ENCODE data around the gene MOSMO.
A peak's percentile ranks its signal among the peaks of the same experiment; 100 is the strongest.
"Not testable (repeated sequence)": the region's sequence is repeated elsewhere in the genome, so short reads cannot be mapped to it uniquely, and the experiment has no call there.

MOSMO gene

GRCh38 chr16:22007509-22008214, at the start of gene MOSMO:
Gene MOSMO, plus strand, starts transcription at chr16:22008111. Its CDS starts 191 bp downstream, at chr16:22008302.
- peak; percentile 52 for DNase-seq (ENCODE audit: low read depth)

DNA sequence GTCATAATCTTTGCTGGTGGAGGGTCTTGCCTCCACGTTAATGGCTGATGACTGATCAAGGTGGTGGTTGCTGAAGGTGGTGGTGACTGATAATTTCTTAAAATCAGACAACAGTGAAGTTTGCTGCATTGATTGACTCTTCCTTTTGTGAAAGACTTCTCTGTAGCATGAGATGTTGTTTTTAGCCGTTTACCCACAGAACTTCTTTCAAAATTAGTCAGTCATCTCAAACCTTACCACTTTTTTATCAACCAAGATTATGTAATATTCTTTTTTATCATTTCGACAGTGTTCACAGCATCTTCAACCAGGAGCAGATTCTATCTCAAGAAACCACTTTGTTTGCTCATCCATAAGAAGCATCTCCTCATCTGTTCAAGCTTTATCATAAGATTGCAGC, 48.9 kb upstream of the MOSMO start:
- no peak for DNase-seq (ENCODE audit: low read depth)

GRCh38 chr16:21962475-21962874, 45.4 kb upstream of the MOSMO start:
- DNase-seq (ENCODE audit: low read depth): no peak

DNA sequence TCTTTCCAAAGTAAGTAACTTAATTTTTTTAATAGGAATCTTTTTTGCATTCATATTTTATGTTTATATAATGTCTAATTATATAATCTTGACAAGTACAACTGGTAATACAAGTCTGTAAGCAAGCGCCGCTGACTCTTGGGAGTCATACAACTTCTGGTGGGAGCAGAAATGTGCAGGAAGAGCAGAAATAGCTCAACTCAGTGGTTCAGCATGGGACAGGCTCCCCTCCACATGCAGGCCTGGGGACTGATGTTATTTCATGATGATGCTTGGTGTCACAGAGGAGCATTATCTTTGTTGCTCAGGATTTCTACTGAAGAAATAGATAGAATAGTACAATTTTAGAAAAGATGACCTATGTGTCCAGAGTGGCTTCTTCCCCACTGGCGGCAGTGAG, 44.0 kb upstream of the MOSMO start:
- DNase-seq (ENCODE audit: low read depth): no peak

DNA sequence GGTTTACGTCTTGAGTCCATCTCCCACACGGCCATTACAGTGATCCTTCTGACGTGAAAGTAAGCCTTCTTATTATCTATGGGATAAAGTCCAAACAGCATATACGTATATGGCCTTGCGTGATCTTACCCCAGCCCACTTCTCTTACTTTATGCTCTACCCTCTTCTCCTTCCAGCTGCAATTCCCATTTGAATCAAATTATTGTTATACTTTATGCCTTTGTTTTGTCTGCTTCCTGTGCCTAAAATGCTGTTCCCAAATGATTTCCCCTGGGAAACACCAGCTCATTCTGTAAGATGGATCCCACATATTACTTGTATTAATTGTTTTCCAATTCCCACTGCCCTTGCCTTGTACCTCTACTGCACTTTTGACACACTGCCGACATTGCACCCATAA, 43.6 kb upstream of the MOSMO start:
- no peak for DNase-seq (ENCODE audit: low read depth)

DNA sequence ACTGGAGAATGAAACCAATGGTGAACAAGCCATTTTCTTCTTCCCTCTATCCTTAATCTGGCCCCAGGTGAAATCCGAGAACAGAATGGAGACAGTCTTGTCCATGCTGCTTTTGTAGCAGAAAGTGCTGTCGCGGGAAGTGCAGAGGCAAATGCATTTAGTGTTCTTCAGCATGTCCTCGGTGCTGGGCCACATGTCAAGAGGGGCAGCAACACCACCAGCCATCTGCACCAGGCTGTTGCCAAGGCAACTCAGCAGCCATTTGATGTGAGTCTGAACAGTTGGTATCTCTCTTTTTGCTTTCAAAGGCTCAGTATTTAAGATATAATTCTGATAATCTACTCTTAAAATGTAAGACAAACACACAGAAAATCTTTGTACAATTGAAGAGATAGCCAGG, 36.1 kb upstream of the MOSMO start:
- DNase-seq (ENCODE audit: low read depth): no peak

GRCh38 chr16:21973945-21974344, 34.0 kb upstream of the MOSMO start:
- no peak for DNase-seq (ENCODE audit: low read depth)

DNA sequence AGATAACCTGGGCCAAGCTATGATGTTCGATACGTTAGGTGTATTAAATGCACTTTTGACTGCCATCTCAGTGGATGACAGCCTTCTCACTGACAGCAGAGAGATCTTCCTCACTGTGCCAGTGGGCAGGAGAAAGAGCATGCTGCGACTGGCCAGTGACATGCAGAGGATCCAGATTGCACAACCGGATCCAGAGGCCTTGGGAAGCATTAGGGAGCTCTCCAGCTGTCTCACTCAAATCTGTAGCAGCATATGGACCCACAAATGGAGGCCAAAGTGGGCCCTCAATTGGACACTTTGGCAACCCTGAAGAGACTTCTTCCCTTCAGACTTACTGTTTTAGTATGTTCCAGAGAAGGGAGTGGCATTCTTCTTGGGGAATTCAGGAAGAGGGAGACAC, 27.9 kb upstream of the MOSMO start:
- DNase-seq (ENCODE audit: low read depth): no peak

GRCh38 chr16:21982108-21982507, 25.8 kb upstream of the MOSMO start:
- no peak for DNase-seq (ENCODE audit: low read depth)

- DNase-seq (ENCODE audit: low read depth): no peak
Observed at GRCh38 chr16:21984062-21984461, 23.8 kb upstream of the MOSMO start.

DNA sequence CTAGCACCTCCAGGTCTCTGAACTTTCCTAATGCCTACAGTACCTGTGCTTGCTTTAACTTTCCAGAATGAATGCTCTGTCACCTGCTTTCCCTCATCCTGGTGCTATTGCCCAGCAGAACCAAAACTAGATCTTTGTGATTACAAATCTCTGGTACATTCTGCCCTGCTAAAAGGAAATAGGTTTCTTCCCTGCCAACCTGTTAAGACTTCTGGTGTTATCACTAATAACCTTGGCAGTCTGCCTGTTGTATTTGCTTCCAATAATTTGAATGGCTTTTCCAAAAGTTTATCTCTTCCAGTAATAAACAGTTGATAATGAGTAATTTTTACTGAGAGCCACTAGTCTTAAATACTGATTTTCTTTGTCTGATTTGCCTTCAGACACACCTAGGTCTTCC, 22.4 kb upstream of the MOSMO start:
- DNase-seq (ENCODE audit: low read depth): no peak

DNA sequence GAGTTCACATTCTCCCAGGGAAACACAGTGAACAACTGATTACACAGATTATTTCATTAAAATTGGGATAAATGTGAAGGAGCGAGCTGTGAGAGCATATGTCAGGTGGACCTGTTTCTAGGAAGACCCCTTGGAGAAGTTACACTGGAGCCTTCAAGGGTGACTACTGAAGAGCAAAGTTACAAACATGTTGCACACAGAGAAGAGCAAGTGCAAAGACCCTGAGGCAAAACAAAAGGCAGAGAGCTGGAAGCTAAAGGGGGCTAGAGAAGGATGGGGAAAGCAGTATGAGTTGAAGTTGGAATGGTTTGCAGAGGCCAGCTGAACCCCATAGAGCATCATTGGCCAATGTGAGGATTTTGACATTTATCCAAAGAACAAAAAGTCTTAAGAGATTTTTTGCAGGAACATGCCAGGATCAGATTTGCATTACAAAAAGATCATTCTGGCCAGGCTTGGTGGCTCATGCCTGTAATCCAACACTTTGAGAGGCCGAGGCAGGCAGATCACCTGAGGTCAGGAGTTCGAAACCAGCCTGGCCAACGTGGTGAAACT, 21.1 kb upstream of the MOSMO start:
- no peak for DNase-seq (ENCODE audit: low read depth)

- no peak for DNase-seq (ENCODE audit: low read depth)
Observed at GRCh38 chr16:21987498-21987897, 20.4 kb upstream of the MOSMO start.

- DNase-seq (ENCODE audit: low read depth): no peak
Observed at GRCh38 chr16:21989133-21989532, 18.8 kb upstream of the MOSMO start.

- DNase-seq (ENCODE audit: low read depth): no peak
Observed at GRCh38 chr16:21989751-21990150, 18.2 kb upstream of the MOSMO start.

GRCh38 chr16:21990381-21990944, 17.4 kb upstream of the MOSMO start:
- no peak for DNase-seq (ENCODE audit: low read depth)

DNA sequence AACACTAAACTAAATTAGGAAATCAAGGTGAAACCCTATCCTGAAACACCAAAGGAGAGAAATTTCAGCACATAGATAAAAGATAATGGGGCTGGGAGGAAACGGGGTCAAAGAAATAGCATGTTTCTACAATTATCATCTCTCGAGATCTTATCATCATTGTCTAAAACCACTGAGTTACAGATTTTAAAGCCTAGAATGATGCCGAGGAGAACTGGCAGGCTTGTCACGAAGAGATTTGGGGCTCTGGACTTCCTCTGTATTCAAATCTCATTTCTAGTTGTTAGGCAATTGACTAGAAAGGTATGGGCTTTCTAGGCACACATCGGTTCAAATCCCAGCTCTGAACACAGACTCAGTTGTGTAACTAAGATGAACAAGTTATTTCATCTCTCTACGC, 16.3 kb upstream of the MOSMO start:
- no peak for DNase-seq (ENCODE audit: low read depth)

DNA sequence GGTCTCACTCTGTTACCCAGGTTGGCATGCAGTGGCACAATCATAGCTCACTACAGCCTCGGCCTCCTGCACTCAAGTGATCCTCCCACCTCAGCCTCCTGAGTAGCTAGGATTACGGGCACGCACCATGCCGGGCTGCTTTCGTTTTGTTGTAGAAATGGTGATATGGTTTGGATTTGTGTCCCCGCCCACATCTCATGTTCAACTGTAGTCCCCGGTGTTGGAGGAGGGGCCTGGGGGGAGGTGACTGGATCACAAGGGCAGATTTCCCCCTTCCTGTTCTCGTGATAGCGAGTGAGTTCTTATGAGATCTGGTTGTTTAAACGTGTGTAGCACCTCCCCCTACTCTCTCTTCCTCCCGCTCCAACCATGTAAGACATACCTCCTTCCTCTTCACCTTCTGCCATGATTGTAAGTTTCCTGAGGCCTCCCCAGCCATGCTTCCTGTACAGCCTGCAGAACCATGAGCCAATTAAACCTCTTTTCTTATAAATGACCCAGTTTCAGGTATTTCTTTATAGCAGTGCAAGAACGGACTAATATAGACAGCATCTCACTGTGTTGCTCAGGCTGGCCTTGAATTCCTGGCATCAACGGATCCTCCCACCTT, 12.9 kb upstream of the MOSMO start:
- no peak for DNase-seq (ENCODE audit: low read depth)

DNA sequence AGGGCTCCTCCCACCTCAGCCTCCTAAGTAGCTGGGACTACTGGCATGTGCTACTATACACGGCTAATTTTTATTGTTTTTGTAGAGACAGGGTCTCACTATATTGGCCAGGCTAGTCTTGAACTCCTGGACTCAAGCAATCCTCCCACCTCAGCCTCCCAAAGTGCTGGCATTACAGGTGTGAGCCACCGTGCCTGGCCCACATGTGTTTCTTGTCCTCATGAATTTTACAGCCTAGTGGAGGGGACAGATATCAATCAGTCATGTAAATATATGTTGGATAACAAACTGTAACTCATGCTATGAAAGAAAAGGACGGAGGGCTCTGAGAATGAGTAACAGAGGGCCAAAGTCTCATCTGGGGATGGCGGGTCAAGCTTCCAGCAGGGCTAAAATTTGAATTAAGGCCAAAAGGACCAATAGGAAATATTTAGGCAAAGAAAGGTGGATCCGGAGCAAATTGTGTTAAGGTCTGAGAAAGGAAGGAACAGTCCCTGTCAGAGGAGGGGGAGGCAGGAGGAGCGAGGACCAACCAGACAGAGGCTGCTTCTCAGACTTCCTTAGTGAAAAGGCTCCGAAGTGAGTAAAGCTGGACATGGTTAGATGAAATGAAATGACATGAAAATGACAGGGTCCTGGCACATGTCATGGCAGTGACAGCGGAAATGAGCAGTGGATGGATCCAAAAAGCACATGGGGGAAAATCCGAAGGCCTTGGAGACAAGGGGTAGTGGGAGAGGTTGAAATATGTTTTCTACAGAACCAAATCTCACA, 10.8 kb upstream of the MOSMO start:
- DNase-seq (ENCODE audit: low read depth): no peak

- DNase-seq (ENCODE audit: low read depth): no peak
Observed at GRCh38 chr16:21997697-21998480, 10.0 kb upstream of the MOSMO start.

DNA sequence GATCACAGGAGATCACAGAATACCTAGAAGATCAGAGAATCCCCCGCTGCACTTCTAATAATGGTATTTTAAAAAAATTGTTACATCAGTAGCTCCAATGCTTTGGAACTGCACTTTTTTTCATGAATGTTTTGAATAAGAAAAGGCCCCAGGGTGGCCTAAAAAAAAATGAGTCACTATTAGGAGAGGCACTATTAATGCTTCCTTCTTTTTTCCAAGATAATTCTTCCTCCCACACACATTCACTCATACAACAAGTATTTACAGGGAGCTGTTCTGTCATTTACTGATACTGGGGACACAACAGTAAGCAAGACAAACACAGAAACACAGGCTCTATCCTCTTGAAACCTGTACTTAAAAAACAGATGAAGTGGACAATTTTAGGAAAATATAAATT, 6.3 kb upstream of the MOSMO start:
- no peak for DNase-seq (ENCODE audit: low read depth)

DNA sequence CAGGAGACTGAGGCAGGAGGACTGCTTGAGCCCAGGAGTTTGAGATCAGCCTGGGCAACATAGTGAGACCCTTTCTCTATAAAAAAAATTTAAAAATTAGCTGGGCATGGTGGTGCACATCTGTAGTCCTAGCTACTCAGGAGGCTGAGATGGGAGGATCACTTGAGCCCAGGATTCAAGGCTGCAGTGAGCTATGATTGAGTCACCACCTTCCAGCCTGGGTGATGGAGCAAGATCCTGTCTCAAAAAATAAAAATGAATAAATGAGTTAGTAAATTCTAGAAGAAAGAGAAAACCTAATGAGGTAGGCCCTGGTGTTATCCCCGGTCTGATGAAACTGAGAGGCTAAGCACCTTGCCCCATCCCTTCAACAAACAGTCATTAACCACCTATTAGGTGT, 5.9 kb upstream of the MOSMO start:
- DNase-seq (ENCODE audit: low read depth): not testable (repeated sequence)
